HG03469 (cell line): ENCODE data around the gene DENND4C.
"Not testable (repeated sequence)": the region's sequence is repeated elsewhere in the genome, so short reads cannot be mapped to it uniquely, and the experiment has no call there.

Experiments
- ATAC-seq: cut with Tn5 transposase; IDR thresholded peaks from one replicate; pipeline ENCODE4 v1.9.1; 2021; ENCODE audit warnings: mild to moderate bottlenecking, moderate library complexity, moderate number of reproducible peaks; ENCODE audit not compliant: unreplicated experiment

The DENND4C gene

GRCh38 chr9:19230355-19231125 is at the start of gene DENND4C:
Gene DENND4C, plus strand, starts transcription at chr9:19230693. Its CDS starts 45,482 bp downstream, at chr9:19276175.
- peak; percentile 61 for ATAC-seq

GRCh38 chr9:19180991-19181390 is 49.5 kb upstream of the DENND4C start:
- no peak for ATAC-seq

- ATAC-seq = no peak
Observed at GRCh38 chr9:19181561-19181960, 48.9 kb upstream of the DENND4C start.

GRCh38 chr9:19184144-19184917 is 46.2 kb upstream of the DENND4C start:
- peak; percentile 95 for ATAC-seq

GRCh38 chr9:19185191-19185590 is 45.3 kb upstream of the DENND4C start:
- ATAC-seq = no peak

GRCh38 chr9:19186232-19186631 is 44.3 kb upstream of the DENND4C start:
- ATAC-seq = no peak

GRCh38 chr9:19188771-19189170 is 41.7 kb upstream of the DENND4C start:
- no peak for ATAC-seq

- no peak for ATAC-seq
Observed at GRCh38 chr9:19192202-19193028, 38.1 kb upstream of the DENND4C start.

- no peak for ATAC-seq
Observed at GRCh38 chr9:19193029-19193324, 37.5 kb upstream of the DENND4C start.

GRCh38 chr9:19193358-19193973 is 37.0 kb upstream of the DENND4C start:
- ATAC-seq = not testable (repeated sequence)

GRCh38 chr9:19198406-19198805 is 32.1 kb upstream of the DENND4C start:
- no peak for ATAC-seq

- ATAC-seq = no peak
Observed at GRCh38 chr9:19199012-19199411, 31.5 kb upstream of the DENND4C start.

GRCh38 chr9:19200229-19200628 is 30.3 kb upstream of the DENND4C start:
- ATAC-seq = no peak

- no peak for ATAC-seq
Observed at GRCh38 chr9:19201899-19202891, 28.3 kb upstream of the DENND4C start.

- ATAC-seq = no peak
Observed at GRCh38 chr9:19203058-19203457, 27.4 kb upstream of the DENND4C start.

- ATAC-seq = no peak
Observed at GRCh38 chr9:19208653-19209052, 21.8 kb upstream of the DENND4C start.

- ATAC-seq = no peak
Observed at GRCh38 chr9:19209188-19209587, 21.3 kb upstream of the DENND4C start.

- ATAC-seq = no peak
Observed at GRCh38 chr9:19213823-19214222, 16.7 kb upstream of the DENND4C start.

- ATAC-seq = no peak
Observed at GRCh38 chr9:19216466-19216865, 14.0 kb upstream of the DENND4C start.

- ATAC-seq = no peak
Observed at GRCh38 chr9:19221326-19221725, 9.2 kb upstream of the DENND4C start.
